AG04450 (cell line): ENCODE results near the gene CAP2. TPM values are rescaled to one million over a fixed set of nuclear protein-coding genes. Genes with fewer than 3 reads are reported as not detected.

Source experiments
- CTCF ChIA-PET: fragments of 300-600, 350-600 bp; formaldehyde crosslinking; extraction: SDS; loops from one replicate; lab custom pipeline; 2022; ENCODE audit warnings: antibody characterized with exemption, inconsistent platforms; lab: Charles Lee
- POLR2A ChIA-PET: fragments of 350-600 bp; formaldehyde crosslinking; extraction: SDS; loops from one replicate; lab custom pipeline; 2021; ENCODE audit warnings: antibody characterized with exemption, inconsistent platforms; lab: Yijun Ruan, JAX
- DNase-seq: peaks from one replicate; pipeline ENCODE4 v3.0.0-alpha.2; 2011; ENCODE audit warnings: low read depth, low spot score
- H3K27ac ChIP-seq: one replicate; pipeline ENCODE4 v1.5.1; 2012; ENCODE audit warnings: low read depth, low read length, control low read depth
- H3K27me3 ChIP-seq: one replicate; pipeline ENCODE4 v1.6.0; 2012; ENCODE audit warnings: low read length; ENCODE audit not compliant: control insufficient read depth, insufficient read depth
- H3K4me3 ChIP-seq: 2 replicates; pipeline ENCODE4 v1.5.1; 2011; ENCODE audit warnings: mild to moderate bottlenecking, low read depth, low read length, control low read depth
- H3K9me3 ChIP-seq: 2 replicates; pipeline ENCODE4 v1.5.1; 2012; ENCODE audit warnings: low read length; ENCODE audit not compliant: control insufficient read depth, insufficient read depth
- CTCF ChIP-seq: IDR thresholded peaks from 2 replicates; pipeline ENCODE4 v1.5.1; 2011; ENCODE audit warnings: low read depth, low read length, control low read depth, inconsistent platforms
- polyA plus RNA-seq: library from polyadenylated mRNA; depleted of rRNA; stranded (reverse); fragments of >200 nt; gene quantifications from 2 replicates; pipeline ENCODE4 v1.2.3, GENCODE V29; 2011

CAP2 gene
- polyA plus RNA-seq, 1 experiment, result 74.4 TPM

- ChIA-PET POLR2A (no interaction called here), CTCF (no interaction called here)
- DNase-seq, result no peak
Observed at GRCh38 chr6:17361013-17361412, 32.4 kb upstream of the CAP2 start.

DNA sequence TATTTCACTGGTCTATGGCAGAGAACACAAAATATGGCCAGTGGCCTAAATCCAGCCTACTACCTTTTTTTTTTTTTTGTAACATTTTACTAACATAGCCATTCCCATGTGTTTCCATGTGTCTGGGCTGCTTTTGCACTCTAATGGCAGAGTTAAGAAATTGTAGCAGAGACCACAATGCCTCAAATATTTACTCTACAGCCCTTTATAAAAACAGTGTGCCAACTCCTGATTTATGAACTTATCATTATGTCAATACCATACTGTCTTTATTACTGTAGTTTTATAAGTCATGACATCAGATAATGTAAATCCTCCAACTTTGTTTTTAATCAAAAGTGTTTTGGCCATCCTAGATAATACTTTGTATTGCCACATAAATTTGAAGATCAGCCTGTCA is 27.4 kb upstream of the CAP2 start:
- Histone ChIP-seq H3K27ac (no peak overlapping the region), H3K9me3 (no peaks in the 10 kb centered on the region), H3K27me3 (no peaks in the 10 kb centered on the region), H3K4me3 (no peak overlapping the region)
- POLR2A ChIA-PET, result no interaction called here
- TF ChIP-seq CTCF, result no peak
- CTCF ChIA-PET, result no interaction called here
- no peak for DNase-seq

More at GRCh38 chr6:17361013-17361412, 32.4 kb upstream of the CAP2 start:
- H3K27ac ChIP-seq, result no peak overlapping the region
- no peaks in the 10 kb centered on the region for H3K9me3 ChIP-seq
- H3K27me3 ChIP-seq, result no peaks in the 10 kb centered on the region
- TF ChIP-seq CTCF, result no peak
- H3K4me3 ChIP-seq, result no peak overlapping the region

GRCh38 chr6:17367868-17368267 is 25.5 kb upstream of the CAP2 start:
- no peak for DNase-seq
- Histone ChIP-seq H3K27me3 (no peaks in the 10 kb centered on the region), H3K27ac (no peak overlapping the region), H3K9me3 (no peaks in the 10 kb centered on the region), H3K4me3 (no peak overlapping the region)
- POLR2A ChIA-PET, result no interaction called here
- CTCF ChIA-PET, result no interaction called here
- TF ChIP-seq CTCF, result no peak

DNA sequence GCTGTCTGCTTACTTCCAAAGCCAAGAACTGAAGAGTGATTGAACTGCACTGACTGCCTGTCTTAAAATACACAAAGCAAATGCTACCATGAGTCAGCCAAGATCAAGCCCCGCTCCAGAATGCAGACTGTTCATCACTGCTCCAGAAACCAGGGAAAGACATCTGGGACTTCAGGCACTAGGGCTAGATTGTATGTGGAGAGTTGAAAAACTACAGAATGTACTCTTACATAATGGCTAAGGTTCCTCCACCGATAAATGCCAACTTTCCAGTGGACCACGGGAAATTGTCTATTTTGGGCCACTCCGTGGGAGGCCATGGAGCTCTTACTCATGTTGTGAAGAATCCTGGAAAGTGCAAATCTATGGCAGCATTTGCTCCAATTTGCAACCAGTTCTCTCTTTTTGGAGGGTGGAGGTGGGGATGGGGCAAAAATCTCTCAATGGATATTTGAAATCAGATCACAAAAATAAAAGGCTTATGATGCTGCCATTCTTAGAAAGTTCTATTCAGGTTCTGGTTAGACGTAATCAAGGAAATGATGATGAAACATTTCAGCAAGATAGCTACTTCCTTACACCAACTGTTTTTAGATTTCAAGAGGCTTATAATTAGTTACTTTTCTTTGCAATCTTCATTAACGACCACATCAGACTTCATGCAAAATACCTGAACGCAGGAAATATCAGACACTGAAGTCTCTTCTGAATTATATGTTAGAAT is 11.8 kb upstream of the CAP2 start:
- no peak overlapping the region for H3K27ac ChIP-seq
- no peaks in the 10 kb centered on the region; the same call in 1 of the 2 replicates for H3K9me3 ChIP-seq
- TF ChIP-seq CTCF, result no peak
- DNase-seq, result peak; percentile 71
- no peak overlapping the region for H3K4me3 ChIP-seq
- ChIA-PET POLR2A (interaction anchor here (0.9 kb wide), 1 partner anchor 12 kb away, joined by 4 read pairs; the partner anchor contains the start of gene CAP2), CTCF (interaction anchor here (1.0 kb wide), 1 partner anchor 225 kb away, joined by 3 read pairs; no protein-coding TSS in a partner anchor)
- H3K27me3 ChIP-seq, result no peaks in the 10 kb centered on the region

DNA sequence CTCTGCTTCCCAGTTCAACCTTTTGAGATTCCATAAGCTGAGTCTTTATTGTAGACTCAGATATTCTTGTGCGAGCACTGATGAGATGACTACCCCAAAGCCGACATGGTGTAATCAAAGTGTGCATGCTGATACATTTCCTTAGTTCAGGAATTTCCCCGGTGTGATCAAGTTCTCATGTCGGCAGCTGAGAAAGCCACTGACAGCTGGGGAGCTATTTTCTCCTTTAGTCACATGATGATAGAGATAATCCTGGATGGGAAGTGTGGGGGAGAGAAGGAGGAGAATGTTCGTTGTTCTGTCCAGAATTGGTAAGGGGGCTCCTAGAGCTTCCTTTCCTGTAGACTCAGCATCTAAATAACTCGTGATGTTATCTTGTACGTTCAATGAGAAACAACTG is 7.7 kb upstream of the CAP2 start:
- POLR2A ChIA-PET, result interaction anchor here (0.9 to 1.0 kb wide), 2 partner anchors 32 to 216 kb away, joined by 3 to 4 read pairs; no protein-coding TSS in a partner anchor
- Histone ChIP-seq H3K27me3 (no peaks in the 10 kb centered on the region), H3K27ac (no peak overlapping the region), H3K9me3 (no peaks in the 10 kb centered on the region; the same call in 1 of the 2 replicates), H3K4me3 (no peak overlapping the region)
- CTCF ChIA-PET, result no interaction called here
- DNase-seq, result peak; percentile 66
- TF ChIP-seq CTCF, result no peak
